OCI-LY7 (cell line): Measurements from ENCODE around the gene RNF212B. TPM values are rescaled to one million over a fixed set of nuclear protein-coding genes. Genes with fewer than 3 reads are reported as not detected.

Source experiments
- BruUV-seq: library from RNA; stranded (reverse); fragments of 400-500 nt; replicated peaks from 2 replicates; lab custom pipeline; 2021; lab: Mats Ljungman, UMichigan
- CTCF ChIA-PET: fragments of 300-600 bp; sonication (Branson Sonifier 250); formaldehyde crosslinking; loops from one replicate; lab custom pipeline; 2022; ENCODE audit warnings: antibody characterized with exemption; ENCODE audit not compliant: unreplicated experiment; lab: Charles Lee
- POLR2A ChIA-PET: fragments of 300-600 bp; sonication (Branson Sonifier 250); formaldehyde crosslinking; loops from one replicate; lab custom pipeline; 2022; ENCODE audit warnings: antibody characterized with exemption; lab: Charles Lee
- DNase-seq: peaks from one replicate; pipeline ENCODE4 v3.0.0-alpha.2; 2015; ENCODE audit warnings: low spot score
- H2AFZ ChIP-seq: fragments of 200-600 bp; sonication (generic), shearing (Covaris generic); 2 replicates; pipeline ENCODE4 v1.6.1; 2014; ENCODE audit warnings: mild to moderate bottlenecking, antibody characterized with exemption, low read length, moderate library complexity
- H3K27ac ChIP-seq: fragments of 200-600 bp; sonication (generic); 2 replicates; pipeline ENCODE4 v1.5.1; 2014; ENCODE audit warnings: mixed run types, low read depth, mild to moderate bottlenecking, moderate library complexity, low read length, inconsistent platforms; ENCODE audit not compliant: poor library complexity, severe bottlenecking
- H3K36me3 ChIP-seq: fragments of 200-600 bp; sonication (generic); 2 replicates; pipeline ENCODE4 v1.6.1; 2014; ENCODE audit warnings: mild to moderate bottlenecking, antibody characterized with exemption, low read length, moderate library complexity, mixed read lengths; ENCODE audit not compliant: insufficient read depth
- H3K4me1 ChIP-seq: fragments of 200-600 bp; sonication (generic); 2 replicates; pipeline ENCODE4 v1.5.1; 2014; ENCODE audit warnings: mild to moderate bottlenecking, low read length; ENCODE audit not compliant: insufficient read depth, poor library complexity, severe bottlenecking
- H3K4me2 ChIP-seq: fragments of 200-600 bp; sonication (generic); 2 replicates; pipeline ENCODE4 v1.6.1; 2014; ENCODE audit warnings: mild to moderate bottlenecking, low read length
- H3K4me3 ChIP-seq: fragments of 200-600 bp; sonication (generic); 2 replicates; pipeline ENCODE4 v1.5.1; 2014; ENCODE audit warnings: mild to moderate bottlenecking, low read depth, low read length; ENCODE audit not compliant: poor library complexity, severe bottlenecking
- H3K79me2 ChIP-seq: fragments of 200-600 bp; sonication (generic); 2 replicates; pipeline ENCODE4 v1.6.1; 2016; ENCODE audit warnings: low read depth, mild to moderate bottlenecking, low read length, moderate library complexity, mixed read lengths; ENCODE audit not compliant: insufficient read depth
- H3K9me2 ChIP-seq: fragments of 200-600 bp; sonication (generic); 2 replicates; pipeline ENCODE4 v1.6.1; 2016; ENCODE audit warnings: mild to moderate bottlenecking, low read length, mixed read lengths; ENCODE audit not compliant: insufficient read depth
- H3K9me3 ChIP-seq: fragments of 200-600 bp; sonication (generic); 2 replicates; pipeline ENCODE4 v1.6.1; 2014; ENCODE audit warnings: mild to moderate bottlenecking, mixed run types, low read length, mixed read lengths
- H4K20me1 ChIP-seq: fragments of 200-600 bp; sonication (generic); 2 replicates; pipeline ENCODE4 v1.6.1; 2014; ENCODE audit warnings: mild to moderate bottlenecking, antibody characterized with exemption, low read length, moderate library complexity, mixed read lengths; ENCODE audit not compliant: insufficient read depth
- EZH2phosphoT487 ChIP-seq: fragments of 200-600 bp; sonication (generic); IDR thresholded peaks from 2 replicates; pipeline ENCODE4 v1.6.1; 2018; ENCODE audit warnings: low read depth, borderline replicate concordance, mild to moderate bottlenecking, mixed run types, antibody characterized with exemption, low read length, moderate library complexity, mixed read lengths
- intact Hi-C: fragments of 100-400 bp; cut with micrococcal nuclease; formaldehyde crosslinking; loops from one replicate; pipeline ENCODE4 v1.10.0; 2022; ENCODE audit not compliant: unreplicated experiment
- total RNA-seq, 2 experiments: library from RNA; depleted of rRNA in 1 of 2; stranded (reverse); fragments of >200 nt in 1 of 2; shearing (Covaris generic) in 1 of 2; gene quantifications; 2 replicates each; pipeline ENCODE4 v1.2.3, GENCODE V29; 2014 to 2022
- TF ChIP-seq, protein P1 (sequence below): fragments of 200-600 bp; sonication (generic); conservative IDR thresholded peaks from 2 replicates; pipeline ENCODE4 v1.5.1; 2014; ENCODE audit warnings: mild to moderate bottlenecking, antibody characterized with exemption, low read length, moderate library complexity, mixed read lengths

Gene RNF212B
- total RNA-seq, 2 experiments from 2014 or later: not detected

DNA sequence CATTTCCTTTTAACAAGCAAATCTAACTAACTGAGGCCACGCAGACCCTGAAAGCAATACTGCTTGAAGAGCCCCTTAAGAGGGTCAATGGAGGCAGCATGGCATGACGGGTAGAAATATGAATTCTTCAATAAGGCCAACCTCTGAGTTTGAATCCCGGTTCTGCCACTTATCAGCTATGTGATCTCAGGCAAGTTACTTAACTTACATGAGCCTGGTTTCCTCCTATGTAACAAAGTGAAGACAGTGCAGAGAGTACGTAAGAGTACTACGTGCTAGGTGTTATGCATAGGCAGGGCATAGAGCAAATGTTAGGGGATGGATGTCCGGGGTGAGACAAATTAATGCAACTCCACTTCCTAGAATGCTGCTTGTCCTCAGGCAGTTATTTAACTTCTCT is 43.5 kb downstream of the RNF212B start:
- H3K9me3 ChIP-seq: no peaks in the 10 kb centered on the region
- H3K27ac ChIP-seq: no peak overlapping the region
- ChIA-PET POLR2A (no interaction called here), CTCF (no interaction called here)
- no peak for TF ChIP-seq EZH2phosphoT487
- TF ChIP-seq, protein P1, sequence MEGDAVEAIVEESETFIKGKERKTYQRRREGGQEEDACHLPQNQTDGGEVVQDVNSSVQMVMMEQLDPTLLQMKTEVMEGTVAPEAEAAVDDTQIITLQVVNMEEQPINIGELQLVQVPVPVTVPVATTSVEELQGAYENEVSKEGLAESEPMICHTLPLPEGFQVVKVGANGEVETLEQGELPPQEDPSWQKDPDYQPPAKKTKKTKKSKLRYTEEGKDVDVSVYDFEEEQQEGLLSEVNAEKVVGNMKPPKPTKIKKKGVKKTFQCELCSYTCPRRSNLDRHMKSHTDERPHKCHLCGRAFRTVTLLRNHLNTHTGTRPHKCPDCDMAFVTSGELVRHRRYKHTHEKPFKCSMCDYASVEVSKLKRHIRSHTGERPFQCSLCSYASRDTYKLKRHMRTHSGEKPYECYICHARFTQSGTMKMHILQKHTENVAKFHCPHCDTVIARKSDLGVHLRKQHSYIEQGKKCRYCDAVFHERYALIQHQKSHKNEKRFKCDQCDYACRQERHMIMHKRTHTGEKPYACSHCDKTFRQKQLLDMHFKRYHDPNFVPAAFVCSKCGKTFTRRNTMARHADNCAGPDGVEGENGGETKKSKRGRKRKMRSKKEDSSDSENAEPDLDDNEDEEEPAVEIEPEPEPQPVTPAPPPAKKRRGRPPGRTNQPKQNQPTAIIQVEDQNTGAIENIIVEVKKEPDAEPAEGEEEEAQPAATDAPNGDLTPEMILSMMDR: no peak
- intact Hi-C loops: no loop called here
- no TSS peak for BruUV-seq
- H3K4me1 ChIP-seq: peaks cover 6% of the 10 kb centered on the region
- no peaks in the 10 kb centered on the region for H4K20me1 ChIP-seq
- H2AFZ ChIP-seq: no peak overlapping the region
- no peak overlapping the region for H3K4me3 ChIP-seq
- peaks cover 14% of the 10 kb centered on the region; the same call in 1 of the 2 replicates for H3K79me2 ChIP-seq
- DNase-seq: no peak
- H3K9me2 ChIP-seq: no peaks in the 10 kb centered on the region
- no peak overlapping the region for H3K4me2 ChIP-seq
- H3K36me3 ChIP-seq: no peaks in the 10 kb centered on the region

DNA sequence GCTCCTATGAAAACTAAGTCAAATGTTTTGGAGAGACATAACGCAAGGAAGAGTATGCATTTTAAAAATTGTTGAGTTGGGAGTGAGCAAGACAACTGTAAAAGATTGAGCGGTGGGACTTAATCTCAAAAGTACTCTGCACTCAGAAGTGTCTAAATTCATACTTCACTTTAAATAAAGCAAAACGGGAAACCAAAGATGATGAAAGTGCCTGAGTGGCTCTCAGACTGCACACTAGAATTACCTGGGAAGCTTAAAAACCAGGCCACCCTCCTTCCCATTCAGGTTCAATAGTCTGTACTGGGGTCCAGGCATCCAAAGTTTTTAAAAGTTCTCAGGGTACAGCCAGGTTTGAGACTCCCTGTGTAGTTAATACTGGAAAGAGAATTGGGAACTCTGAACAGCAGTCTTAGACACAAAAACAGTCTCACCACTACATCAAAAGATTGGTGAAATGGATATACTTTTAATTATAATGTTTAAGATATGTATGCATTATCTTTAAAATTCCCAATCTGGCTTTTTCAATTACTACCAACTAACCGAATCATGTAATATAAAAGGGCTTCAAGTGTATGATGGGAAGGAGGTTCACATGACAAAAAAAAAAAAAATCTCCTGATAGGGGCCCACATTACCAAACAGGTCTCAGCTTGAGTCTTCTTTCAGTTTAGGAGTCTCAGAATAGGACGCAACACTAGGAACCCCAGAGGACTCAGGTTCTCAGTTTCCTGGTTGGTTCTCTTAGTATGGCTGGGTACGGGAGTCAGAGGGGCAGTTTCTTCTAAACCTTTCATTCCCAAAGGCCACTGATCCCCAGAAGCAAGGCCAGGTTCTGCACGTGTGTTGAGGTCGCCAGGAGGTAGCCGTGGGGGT is 47.2 kb downstream of the RNF212B start:
- POLR2A ChIA-PET: interaction anchor here (0.6 to 2.9 kb wide), 6 partner anchors 21 to 781 kb away, joined by 3 to 13 read pairs (median 4); partner anchors contain the start of gene BCL2L2
- Histone ChIP-seq H3K9me3 (no peaks in the 10 kb centered on the region), H3K4me2 (peak overlapping the region; percentile 84), H3K27ac (peak overlapping the region; percentile 9), H3K4me3 (peak overlapping the region; percentile 91), H3K36me3 (no peaks in the 10 kb centered on the region), H3K4me1 (peaks cover 13% of the 10 kb centered on the region), H3K79me2 (peaks cover 14% of the 10 kb centered on the region; the same call in 1 of the 2 replicates), H3K9me2 (no peaks in the 10 kb centered on the region), H2AFZ (peak overlapping the region; percentile 72; the same call in 1 of the 2 replicates), H4K20me1 (no peaks in the 10 kb centered on the region)
- peak; percentile 56 for DNase-seq
- no peak for TF ChIP-seq EZH2phosphoT487
- TF ChIP-seq, protein P1: no peak
- CTCF ChIA-PET: no interaction called here
- TSS peak; percentile 61 for BruUV-seq
- intact Hi-C loops: loop anchor here (5.0 kb wide), 1 partner anchor 163 kb away; no protein-coding TSS in a partner anchor
